ENCODE data around the gene CENPK.
A peak's percentile ranks its signal among the peaks of the same experiment; 100 is the strongest.
"Not testable (repeated sequence)": the region's sequence is repeated elsewhere in the genome, so short reads cannot be mapped to it uniquely, and the experiment has no call there.

Gene CENPK

GRCh38 chr5:65562731-65563701 is at the start of gene CENPK, which contains the start of gene PPWD1:
TSS of gene CENPK (minus strand) at chr5:65563168. CDS start at chr5:65554907, 8,261 bp downstream.
TSS of gene PPWD1 (plus strand) at chr5:65563296. CDS start at chr5:65563311, 15 bp downstream.
- DNase-seq (ENCODE audit: low read depth), result peak; percentile 92

GRCh38 chr5:65612298-65612907 is 49.4 kb upstream of the CENPK start:
- no peak for DNase-seq (ENCODE audit: low read depth)

- no peak for DNase-seq (ENCODE audit: low read depth)
Observed at GRCh38 chr5:65611524-65611923, 48.6 kb upstream of the CENPK start.

GRCh38 chr5:65601761-65602160 is 38.8 kb upstream of the CENPK start:
- not testable (repeated sequence) for DNase-seq (ENCODE audit: low read depth)

- no peak for DNase-seq (ENCODE audit: low read depth)
Observed at GRCh38 chr5:65588694-65589093, 25.7 kb upstream of the CENPK start.

- DNase-seq (ENCODE audit: low read depth), result no peak
Observed at GRCh38 chr5:65577141-65577540, 14.2 kb upstream of the CENPK start.

GRCh38 chr5:65570598-65571226 is 7.7 kb upstream of the CENPK start:
- no peak for DNase-seq (ENCODE audit: low read depth)

- DNase-seq (ENCODE audit: low read depth), result no peak
Observed at GRCh38 chr5:65566505-65566904, 3.5 kb upstream of the CENPK start.

- no peak for DNase-seq (ENCODE audit: low read depth)
Observed at GRCh38 chr5:65563777-65564176, 809 bp upstream of the CENPK start.

GRCh38 chr5:65556718-65557117 is 6.2 kb downstream of the CENPK start:
- no peak for DNase-seq (ENCODE audit: low read depth)

GRCh38 chr5:65556181-65556580 is 6.8 kb downstream of the CENPK start:
- no peak for DNase-seq (ENCODE audit: low read depth)

GRCh38 chr5:65555287-65555686 is 7.7 kb downstream of the CENPK start:
- no peak for DNase-seq (ENCODE audit: low read depth)

- no peak for DNase-seq (ENCODE audit: low read depth)
Observed at GRCh38 chr5:65553941-65554340, 9.0 kb downstream of the CENPK start.

GRCh38 chr5:65548281-65548680 is 14.7 kb downstream of the CENPK start:
- DNase-seq (ENCODE audit: low read depth), result no peak

- no peak for DNase-seq (ENCODE audit: low read depth)
Observed at GRCh38 chr5:65546141-65546540, 16.8 kb downstream of the CENPK start.

- no peak for DNase-seq (ENCODE audit: low read depth)
Observed at GRCh38 chr5:65544473-65544872, 18.5 kb downstream of the CENPK start.

- no peak for DNase-seq (ENCODE audit: low read depth)
Observed at GRCh38 chr5:65539827-65540226, 23.1 kb downstream of the CENPK start.

GRCh38 chr5:65535529-65535987 is 27.4 kb downstream of the CENPK start:
- DNase-seq (ENCODE audit: low read depth), result no peak

- no peak for DNase-seq (ENCODE audit: low read depth)
Observed at GRCh38 chr5:65530904-65531303, 32.1 kb downstream of the CENPK start.

GRCh38 chr5:65525726-65526125 is 37.2 kb downstream of the CENPK start:
- no peak for DNase-seq (ENCODE audit: low read depth)

- DNase-seq (ENCODE audit: low read depth), result no peak
Observed at GRCh38 chr5:65512170-65512937, 50.6 kb downstream of the CENPK start.

GRCh38 chr5:65508978-65509377 is 54.0 kb downstream of the CENPK start:
- DNase-seq (ENCODE audit: low read depth), result no peak
